GM18870 (cell line): ENCODE data around the gene ZFYVE27.

Source experiments
- ATAC-seq: cut with Tn5 transposase; IDR thresholded peaks from one replicate; pipeline ENCODE4 v1.9.1; 2021; ENCODE audit warnings: moderate library complexity; ENCODE audit not compliant: unreplicated experiment

Gene ZFYVE27

GRCh38 chr10:97766996-97767924, 30.3 kb downstream of the ZFYVE27 start:
- ATAC-seq: no peak

- ATAC-seq: no peak
These were observed 31.7 kb downstream of the ZFYVE27 start for GRCh38 chr10:97768322-97769315.

- ATAC-seq: no peak
These were observed 33.3 kb downstream of the ZFYVE27 start for GRCh38 chr10:97770255-97770654.

- no peak for ATAC-seq
These were observed 34.3 kb downstream of the ZFYVE27 start for GRCh38 chr10:97771055-97771891.

- ATAC-seq: no peak
These were observed 35.2 kb downstream of the ZFYVE27 start, which contains the start of gene SFRP5 for GRCh38 chr10:97771913-97772823. SFRP5 (minus strand) TSS chr10:97771999; CDS start chr10:97771833, 166 bp downstream.

- no peak for ATAC-seq
These were observed 36.2 kb downstream of the ZFYVE27 start for GRCh38 chr10:97773096-97773495.

GRCh38 chr10:97774811-97775294, 37.9 kb downstream of the ZFYVE27 start:
- ATAC-seq: no peak

GRCh38 chr10:97777143-97777542, 40.2 kb downstream of the ZFYVE27 start:
- no peak for ATAC-seq

GRCh38 chr10:97778452-97779302, 41.7 kb downstream of the ZFYVE27 start:
- ATAC-seq: no peak

- ATAC-seq: no peak
These were observed 42.6 kb downstream of the ZFYVE27 start for GRCh38 chr10:97779492-97779891.

GRCh38 chr10:97779975-97780374, 43.0 kb downstream of the ZFYVE27 start:
- ATAC-seq: no peak

GRCh38 chr10:97780841-97781617, 44.1 kb downstream of the ZFYVE27 start:
- ATAC-seq: no peak

- ATAC-seq: no peak
These were observed 44.8 kb downstream of the ZFYVE27 start for GRCh38 chr10:97781618-97782331.

GRCh38 chr10:97782455-97783228, 45.7 kb downstream of the ZFYVE27 start:
- no peak for ATAC-seq

GRCh38 chr10:97784200-97784810, 47.4 kb downstream of the ZFYVE27 start:
- ATAC-seq: no peak

GRCh38 chr10:97785231-97785630, 48.3 kb downstream of the ZFYVE27 start:
- no peak for ATAC-seq
